ENCODE measurements around the gene LCA5. TPM values are rescaled to one million over a fixed set of nuclear protein-coding genes. Genes with fewer than 3 reads are reported as not detected.

Gene LCA5
- total and polyA plus RNA-seq, 12 donors = 0.94 to 2.7 (median 2.1) TPM

GRCh38 chr6:79554305-79554704, 17.1 kb upstream of the LCA5 start:
- Histone ChIP-seq H3K9me3 (no peaks in the 10 kb centered on the region), H3K36me3 (peaks cover 0 to 10% (median 0%) of the 10 kb centered on the region in 9 donors), H3K27ac (no peak overlapping the region), H3K4me3 (no peak overlapping the region), H3K4me1 (no peaks in the 10 kb centered on the region), H3K27me3 (no peaks in the 10 kb centered on the region)
- intact Hi-C loops (cut with DNase I) = no loop called here
- ATAC-seq = no peak
- TF ChIP-seq CTCF (IDR thresholded peaks at IDR 0.05) = no peak
- DNase-seq = no peak

DNA sequence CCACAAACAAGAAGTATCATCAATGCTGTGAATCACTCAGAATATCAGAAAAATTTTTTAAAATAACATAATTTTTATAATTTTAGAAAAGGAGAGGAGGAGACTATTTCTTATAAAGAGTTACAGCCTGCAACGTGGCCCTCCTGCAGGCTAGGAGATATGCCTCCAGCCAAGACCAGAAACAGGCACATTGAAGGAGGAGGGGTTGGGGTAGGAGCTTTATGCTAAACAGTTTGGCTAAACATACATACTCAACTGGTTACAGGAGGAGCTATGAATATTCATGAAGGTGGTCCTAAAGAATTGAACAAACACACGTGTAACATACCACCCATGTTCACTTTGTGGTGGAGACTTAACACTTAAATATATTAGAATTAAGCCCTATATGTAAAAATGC, 14.2 kb upstream of the LCA5 start:
- TF ChIP-seq CTCF (IDR thresholded peaks at IDR 0.05) = no peak

DNA sequence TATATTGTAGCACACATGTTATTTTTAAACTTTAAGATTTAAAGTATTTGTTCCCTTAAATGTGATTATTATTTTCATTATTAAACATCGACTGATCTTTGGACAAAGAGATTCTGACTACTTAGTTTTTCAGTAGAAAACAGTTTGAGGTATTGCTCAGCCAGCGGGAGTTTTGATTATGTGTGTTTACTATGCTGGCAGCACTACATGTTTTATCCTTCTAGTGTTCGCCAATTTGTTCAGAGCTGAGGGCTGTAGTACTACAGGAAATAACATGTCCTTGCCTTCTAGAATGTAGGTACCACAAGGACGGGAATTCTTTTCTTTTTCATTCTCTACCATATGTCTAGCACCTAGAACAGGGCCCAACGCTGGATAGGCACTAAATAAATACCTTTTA, 11.1 kb upstream of the LCA5 start:
- Histone ChIP-seq H3K27me3 (no peaks in the 10 kb centered on the region), H3K27ac (no peak overlapping the region), H3K4me1 (peaks cover 4 to 32% (median 26%) of the 10 kb centered on the region in 9 donors), H3K36me3 (peaks cover 0 to 19% (median 4%) of the 10 kb centered on the region in 9 donors), H3K9me3 (no peaks in the 10 kb centered on the region), H3K4me3 (no peak overlapping the region)
- ATAC-seq = no peak
- WGBS, 2 donors = 98 to 99% methylated on average over 5 of the region's 5 CpGs
- intact Hi-C loops (cut with DNase I) = loop anchor here in 3 of 10 donors (10.0 kb wide), 1 partner anchor 314 kb away; the partner anchor contains the start of gene HMGN3 (in 3 of the 3)
- no peak for TF ChIP-seq CTCF (IDR thresholded peaks at IDR 0.05)
- DNase-seq = no peak

More for the DNA sequence above, 14.2 kb upstream of the LCA5 start:
- ATAC-seq (no peak), DNase-seq (no peak)
- H3K36me3 ChIP-seq = peaks cover 0 to 19% (median 4%) of the 10 kb centered on the region in 9 donors
- H3K27me3 ChIP-seq = no peaks in the 10 kb centered on the region
- H3K4me3 ChIP-seq = no peak overlapping the region
- no peaks in the 10 kb centered on the region for H3K9me3 ChIP-seq
- no peak overlapping the region for H3K27ac ChIP-seq
- peaks cover 0 to 2% (median under 1%) of the 10 kb centered on the region in 9 donors for H3K4me1 ChIP-seq
- intact Hi-C loops (cut with DNase I) = no loop called here
- 81 to 92% methylated on average over 2 of the region's 2 CpGs for WGBS, 2 donors

DNA sequence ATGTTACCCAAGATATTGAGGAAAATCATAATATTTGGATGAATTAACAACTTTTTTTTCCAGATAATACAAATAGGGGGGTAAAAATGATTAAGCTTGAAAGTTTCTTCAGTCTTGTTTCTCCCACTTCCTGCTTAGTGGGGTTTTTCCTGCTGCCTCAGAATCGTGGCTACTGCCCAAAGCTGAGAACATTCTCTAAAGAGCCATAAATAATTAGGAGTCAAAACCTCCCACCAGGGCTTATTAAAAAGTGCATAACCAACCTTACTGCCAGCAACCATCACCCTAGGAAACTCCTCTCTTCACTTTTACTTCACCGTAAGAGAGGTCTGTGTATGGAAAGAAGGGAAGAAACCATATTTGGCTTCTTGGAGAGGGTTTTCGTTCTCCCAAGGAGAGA, 9.0 kb upstream of the LCA5 start:
- no peak for DNase-seq
- Histone ChIP-seq H3K27ac (peak overlapping the region in 6 of 10 donors; percentile 33 to 70 (median 50)), H3K36me3 (peaks cover 0 to 22% (median 5%) of the 10 kb centered on the region in 9 donors), H3K9me3 (no peaks in the 10 kb centered on the region), H3K4me1 (peaks cover 4 to 34% (median 26%) of the 10 kb centered on the region in 9 donors), H3K4me3 (no peak overlapping the region), H3K27me3 (no peaks in the 10 kb centered on the region)
- ATAC-seq = no peak
- intact Hi-C loops (cut with DNase I) = loop anchor here in 3 of 10 donors (10.0 kb wide), 1 partner anchor 311 kb away; the partner anchor contains the start of gene HMGN3 (in 3 of the 3)
- TF ChIP-seq CTCF (IDR thresholded peaks at IDR 0.05) = no peak
- 62 to 71% methylated on average over 3 of the region's 3 CpGs for WGBS, 2 donors

Data from heart right ventricle (tissue), 16 donors.